Measurements from ENCODE around the gene CCL2.

CCL2 gene

GRCh38 chr17:34275881-34276280 is 20.8 kb downstream of the CCL2 start:
- no peak for TF ChIP-seq CTCF (conservative IDR thresholded peaks at IDR 0.05; ENCODE audit: control insufficient read depth, insufficient read depth, low read depth, low read length)
- no peak overlapping the region for H3K4me3 ChIP-seq (ENCODE audit: control insufficient read depth, low read depth, low read length)
- peak; percentile 99 for DNase-seq (ENCODE audit: low read depth)

GRCh38 chr17:34276826-34277225 is 21.7 kb downstream of the CCL2 start:
- no peak overlapping the region for H3K4me3 ChIP-seq (ENCODE audit: control insufficient read depth, low read depth, low read length)
- no peak for DNase-seq (ENCODE audit: low read depth)
- TF ChIP-seq CTCF (conservative IDR thresholded peaks at IDR 0.05; ENCODE audit: control insufficient read depth, insufficient read depth, low read depth, low read length), result no peak

GRCh38 chr17:34283571-34283970 is 28.5 kb downstream of the CCL2 start:
- DNase-seq (ENCODE audit: low read depth), result no peak
- no peak for TF ChIP-seq CTCF (conservative IDR thresholded peaks at IDR 0.05; ENCODE audit: control insufficient read depth, insufficient read depth, low read depth, low read length)
- H3K4me3 ChIP-seq (ENCODE audit: control insufficient read depth, low read depth, low read length), result no peak overlapping the region

- no peak for TF ChIP-seq CTCF (conservative IDR thresholded peaks at IDR 0.05; ENCODE audit: control insufficient read depth, insufficient read depth, low read depth, low read length)
- DNase-seq (ENCODE audit: low read depth), result no peak
- no peak within 1 kb of the TSS for H3K4me3 ChIP-seq (ENCODE audit: control insufficient read depth, low read depth, low read length)
Measured at GRCh38 chr17:34285286-34285792, 30.3 kb downstream of the CCL2 start, which contains the start of gene CCL11. TSS of gene CCL11 (plus strand) at chr17:34285742. CDS start at chr17:34285809, 67 bp downstream.

GRCh38 chr17:34287875-34288274 is 32.8 kb downstream of the CCL2 start:
- no peak for TF ChIP-seq CTCF (conservative IDR thresholded peaks at IDR 0.05; ENCODE audit: control insufficient read depth, insufficient read depth, low read depth, low read length)
- no peak for DNase-seq (ENCODE audit: low read depth)
- no peak overlapping the region for H3K4me3 ChIP-seq (ENCODE audit: control insufficient read depth, low read depth, low read length)

GRCh38 chr17:34290586-34290985 is 35.5 kb downstream of the CCL2 start:
- TF ChIP-seq CTCF (conservative IDR thresholded peaks at IDR 0.05; ENCODE audit: control insufficient read depth, insufficient read depth, low read depth, low read length), result no peak
- H3K4me3 ChIP-seq (ENCODE audit: control insufficient read depth, low read depth, low read length), result no peak overlapping the region
- no peak for DNase-seq (ENCODE audit: low read depth)

Measured in fibroblast of mammary gland (primary cell).